Measurements from ENCODE around the gene GSG1. TPM values are rescaled to one million over a fixed set of nuclear protein-coding genes. Genes with fewer than 3 reads are reported as not detected.

The GSG1 gene
- total and polyA plus RNA-seq, 8 donors, result 0.75 to 11.5 (median 2.6) TPM

DNA sequence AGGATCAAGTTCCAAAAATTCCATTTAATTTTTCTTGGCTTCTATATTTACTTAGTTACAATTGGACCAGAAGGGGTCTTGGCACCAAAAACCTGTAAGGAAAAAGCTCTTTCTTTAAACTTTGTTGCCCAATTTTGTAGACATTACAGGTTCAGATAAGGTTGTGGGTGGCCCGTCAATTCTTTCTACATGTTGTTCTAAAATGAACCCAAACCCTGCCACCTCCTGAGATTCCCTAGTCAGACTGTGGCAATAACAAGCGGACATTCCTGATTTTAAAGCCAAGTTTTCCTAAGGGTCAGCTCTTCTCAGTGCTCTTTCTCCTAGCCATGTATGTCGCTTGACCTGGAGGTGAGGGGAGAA lies 45.0 kb upstream of the GSG1 start:
- no peak overlapping the region for H3K27ac ChIP-seq
- FAIRE-seq, result no peak
- TF ChIP-seq, protein P1, sequence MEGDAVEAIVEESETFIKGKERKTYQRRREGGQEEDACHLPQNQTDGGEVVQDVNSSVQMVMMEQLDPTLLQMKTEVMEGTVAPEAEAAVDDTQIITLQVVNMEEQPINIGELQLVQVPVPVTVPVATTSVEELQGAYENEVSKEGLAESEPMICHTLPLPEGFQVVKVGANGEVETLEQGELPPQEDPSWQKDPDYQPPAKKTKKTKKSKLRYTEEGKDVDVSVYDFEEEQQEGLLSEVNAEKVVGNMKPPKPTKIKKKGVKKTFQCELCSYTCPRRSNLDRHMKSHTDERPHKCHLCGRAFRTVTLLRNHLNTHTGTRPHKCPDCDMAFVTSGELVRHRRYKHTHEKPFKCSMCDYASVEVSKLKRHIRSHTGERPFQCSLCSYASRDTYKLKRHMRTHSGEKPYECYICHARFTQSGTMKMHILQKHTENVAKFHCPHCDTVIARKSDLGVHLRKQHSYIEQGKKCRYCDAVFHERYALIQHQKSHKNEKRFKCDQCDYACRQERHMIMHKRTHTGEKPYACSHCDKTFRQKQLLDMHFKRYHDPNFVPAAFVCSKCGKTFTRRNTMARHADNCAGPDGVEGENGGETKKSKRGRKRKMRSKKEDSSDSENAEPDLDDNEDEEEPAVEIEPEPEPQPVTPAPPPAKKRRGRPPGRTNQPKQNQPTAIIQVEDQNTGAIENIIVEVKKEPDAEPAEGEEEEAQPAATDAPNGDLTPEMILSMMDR (IDR thresholded peaks at IDR 0.05), result no peak

DNA sequence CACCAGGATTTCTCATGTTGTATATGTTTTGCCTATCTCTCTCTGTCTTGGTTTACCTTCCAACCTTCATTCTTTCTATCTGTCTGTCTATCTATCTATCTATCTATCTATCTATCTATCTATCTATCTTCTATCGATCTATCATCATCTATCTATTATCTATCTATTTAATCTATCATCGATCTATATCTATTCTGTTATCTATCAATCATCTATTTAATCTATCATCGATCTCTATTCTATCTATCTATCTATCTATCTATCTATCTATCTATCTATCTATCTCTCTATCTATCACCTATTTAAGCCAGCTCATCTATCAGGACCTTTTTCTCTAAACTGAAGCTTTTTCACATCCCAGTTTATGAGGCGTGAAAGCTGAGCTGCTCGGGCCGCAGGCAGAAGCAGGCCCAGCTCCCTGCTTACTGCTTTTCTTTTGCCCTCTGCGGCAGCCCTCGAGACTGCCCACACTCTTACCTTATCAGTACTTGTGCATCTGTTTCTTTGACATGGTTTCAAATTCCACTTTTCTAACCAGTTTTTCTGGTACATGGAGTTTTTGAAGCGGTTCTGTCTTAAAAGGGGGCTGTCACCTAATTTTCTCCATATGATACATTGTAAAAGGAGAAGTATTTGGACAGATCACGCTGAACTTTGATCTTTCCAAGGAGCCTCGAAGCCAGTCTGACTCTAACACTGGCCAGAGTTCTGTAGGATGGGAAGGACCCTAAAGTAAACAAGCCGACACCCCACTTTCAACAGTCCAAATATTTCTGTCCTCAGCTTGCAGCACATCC lies 44.4 kb upstream of the GSG1 start:
- Histone ChIP-seq H3K4me3 (no peak overlapping the region), H3K27me3 (no peaks in the 10 kb centered on the region), H3K27ac (no peak overlapping the region), H3K9me3 (no peaks in the 10 kb centered on the region), H3K36me3 (no peaks in the 10 kb centered on the region), H3K4me1 (no peaks in the 10 kb centered on the region)
- DNase-seq, result no peak
- ATAC-seq, result peak in 1 of 4 donors; percentile 9
- 54 to 57% methylated on average over 12 of the region's 12 CpGs for WGBS, 2 donors
- no peak for FAIRE-seq
- intact Hi-C loops (cut with DNase I), result no loop called here
- TF ChIP-seq, protein P1 (IDR thresholded peaks at IDR 0.05), result no peak

More for the DNA sequence above, 45.0 kb upstream of the GSG1 start:
- 80 to 84% methylated on average over 3 of the region's 3 CpGs for WGBS, 2 donors
- DNase-seq (no peak), ATAC-seq (peak in 1 of 4 donors; percentile 30)
- H3K9me3 ChIP-seq, result no peaks in the 10 kb centered on the region
- H3K4me3 ChIP-seq, result no peak overlapping the region
- H3K27me3 ChIP-seq, result no peaks in the 10 kb centered on the region
- intact Hi-C loops (cut with DNase I), result no loop called here
- no peaks in the 10 kb centered on the region for H3K4me1 ChIP-seq
- no peaks in the 10 kb centered on the region for H3K36me3 ChIP-seq

DNA sequence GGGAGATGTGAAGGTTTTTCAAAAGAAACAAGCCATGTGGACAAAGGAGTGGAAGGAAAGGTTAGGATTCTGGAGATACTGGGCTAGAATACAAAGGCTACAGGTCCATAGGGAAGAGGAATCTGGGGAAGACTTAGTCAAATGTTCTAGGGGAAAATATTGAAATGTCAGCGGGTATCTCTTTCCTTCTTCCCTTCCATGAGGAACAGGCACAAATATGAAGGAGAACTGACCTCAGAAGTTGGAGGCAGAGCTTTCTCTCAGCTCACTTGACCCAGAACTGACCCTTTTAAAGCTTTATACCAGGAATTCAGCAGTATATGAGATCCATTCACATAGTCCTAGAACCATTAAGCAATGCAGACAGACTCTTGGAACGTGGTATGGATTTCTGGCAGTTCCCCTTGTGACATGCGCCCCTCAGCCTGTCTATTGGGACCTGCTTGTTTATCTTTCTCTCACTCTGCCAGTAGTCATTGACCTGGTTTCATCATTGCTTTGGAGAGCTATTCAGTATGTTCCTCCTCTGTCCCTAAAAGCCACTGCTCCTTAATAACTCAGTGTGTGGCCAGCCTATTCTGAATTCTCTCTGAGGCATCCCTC lies 43.0 kb upstream of the GSG1 start:
- intact Hi-C loops (cut with DNase I), result no loop called here
- H3K27me3 ChIP-seq, result no peaks in the 10 kb centered on the region
- no peaks in the 10 kb centered on the region for H3K4me1 ChIP-seq
- DNase-seq (peak in 1 of 6 donors; percentile 7), ATAC-seq (peak in 2 of 4 donors; percentile 55 to 56), FAIRE-seq (no peak)
- 78 to 86% methylated on average over 3 of the region's 3 CpGs for WGBS, 2 donors
- no peaks in the 10 kb centered on the region for H3K9me3 ChIP-seq
- H3K27ac ChIP-seq, result no peak overlapping the region
- H3K36me3 ChIP-seq, result no peaks in the 10 kb centered on the region
- H3K4me3 ChIP-seq, result no peak overlapping the region
- TF ChIP-seq, protein P1 (IDR thresholded peaks at IDR 0.05), result no peak

DNA sequence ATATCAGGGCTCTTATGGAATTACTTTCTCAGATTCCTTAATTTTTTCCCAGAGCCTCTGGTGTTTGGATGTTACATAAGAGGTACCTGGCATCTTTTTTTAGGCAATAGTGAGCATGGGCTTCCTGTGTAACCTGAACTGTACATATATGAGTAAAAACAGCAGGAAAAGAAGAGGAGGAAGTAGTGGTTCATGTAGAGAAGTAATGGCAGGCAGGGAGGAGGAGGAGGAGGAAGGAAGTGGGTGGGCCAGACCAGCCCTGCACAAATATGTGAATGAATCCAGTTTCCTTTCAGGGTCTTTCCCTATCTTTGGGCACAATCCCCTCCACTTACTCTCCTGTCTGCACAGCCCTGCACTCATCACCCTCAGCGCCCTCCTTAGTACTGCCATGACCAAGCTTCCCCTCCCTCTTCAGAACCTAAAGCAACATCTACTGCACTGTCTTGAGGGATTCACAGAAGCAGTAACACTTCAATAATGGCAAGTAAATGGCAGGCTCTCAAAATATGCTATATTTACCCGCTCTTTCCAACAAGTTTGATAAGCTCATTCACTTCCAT lies 40.9 kb upstream of the GSG1 start:
- intact Hi-C loops (cut with DNase I), result no loop called here
- H3K4me1 ChIP-seq, result no peaks in the 10 kb centered on the region
- no peak overlapping the region for H3K27ac ChIP-seq
- TF ChIP-seq, protein P1 (IDR thresholded peaks at IDR 0.05), result no peak
- H3K36me3 ChIP-seq, result no peaks in the 10 kb centered on the region
- no peaks in the 10 kb centered on the region for H3K9me3 ChIP-seq
- no peak overlapping the region for H3K4me3 ChIP-seq
- no peak for FAIRE-seq
- H3K27me3 ChIP-seq, result no peaks in the 10 kb centered on the region
- 84 to 85% methylated on average over 2 of the region's 2 CpGs for WGBS, 2 donors
- ATAC-seq, result no peak
- DNase-seq, result no peak

DNA sequence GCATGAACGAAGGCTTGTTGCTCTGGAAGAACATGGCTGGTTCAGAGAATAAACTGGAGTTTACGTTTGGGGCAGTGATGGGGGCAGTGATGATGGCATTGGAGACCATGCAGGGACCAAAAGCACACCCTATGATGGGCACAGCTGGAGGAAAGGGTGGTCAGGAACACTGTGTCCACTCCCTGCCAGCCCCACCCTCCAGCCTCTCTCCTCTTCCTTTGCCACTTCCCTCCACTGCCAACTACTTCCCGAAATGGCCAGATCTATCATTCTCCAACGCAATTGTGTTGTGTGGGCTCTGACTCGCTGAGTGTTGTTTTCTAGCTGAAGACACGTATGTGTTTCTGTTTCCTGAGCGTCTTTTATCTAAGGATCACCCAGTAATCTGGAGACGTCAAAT lies 39.3 kb upstream of the GSG1 start:
- Histone ChIP-seq H3K27me3 (no peaks in the 10 kb centered on the region), H3K4me1 (no peaks in the 10 kb centered on the region), H3K27ac (no peak overlapping the region), H3K36me3 (no peaks in the 10 kb centered on the region), H3K4me3 (no peak overlapping the region), H3K9me3 (no peaks in the 10 kb centered on the region)
- intact Hi-C loops (cut with DNase I), result no loop called here
- FAIRE-seq (no peak), DNase-seq (no peak), ATAC-seq (no peak)
- TF ChIP-seq, protein P1 (IDR thresholded peaks at IDR 0.05), result no peak
- WGBS, 2 donors, result 77 to 82% methylated on average over 8 of the region's 8 CpGs
